Caco-2 (cell line): ENCODE results near the gene GPER1. TPM values are rescaled to one million over a fixed set of nuclear protein-coding genes. Genes with fewer than 3 reads are reported as not detected.

ENCODE experiments used
- BruUV-seq: library from RNA; stranded (reverse); fragments of 400-500 nt; replicated peaks from 2 replicates; lab custom pipeline; 2021; lab: Mats Ljungman, UMichigan
- CTCF ChIA-PET: fragments of 300-600 bp; sonication (Branson Sonifier 250); formaldehyde crosslinking; loops from one replicate; lab custom pipeline; 2022; ENCODE audit warnings: antibody characterized with exemption; lab: Charles Lee
- POLR2A ChIA-PET: fragments of 300-600 bp; sonication (Branson Sonifier 250); formaldehyde crosslinking; loops from one replicate; lab custom pipeline; 2022; ENCODE audit warnings: antibody characterized with exemption; lab: Charles Lee
- DNase-seq, 2 experiments: peaks; one replicate each; pipeline versions ENCODE4 v3.0.0 to v3.0.0-alpha.2; 2020 to 2022
- H3K27me3 ChIP-seq: replicated peaks from 2 replicates; pipeline ENCODE4 v1.6.0; 2011; ENCODE audit warnings: low read length; ENCODE audit not compliant: control insufficient read depth, insufficient read depth
- H3K36me3 ChIP-seq: 2 replicates; pipeline ENCODE4 v1.5.1; 2011; ENCODE audit warnings: low read length; ENCODE audit not compliant: control insufficient read depth, insufficient read depth
- H3K4me1 ChIP-seq: fragments of 250-450 bp; sonication (Bioruptor Pico); 2 replicates; pipeline ENCODE4 v1.5.1; 2020; ENCODE audit warnings: mild to moderate bottlenecking
- H3K4me3 ChIP-seq: 2 replicates; pipeline ENCODE4 v1.5.1; 2011; ENCODE audit warnings: low read depth, mild to moderate bottlenecking, control low read depth, low read length
- H3K9me3 ChIP-seq: fragments of 250-450 bp; sonication (Bioruptor Pico); 2 replicates; pipeline ENCODE4 v1.5.1; 2020; ENCODE audit warnings: mild to moderate bottlenecking, moderate library complexity
- H3K27ac Mint-ChIP-seq: one replicate; pipeline ENCODE4 v1.8.0; 2022; ENCODE audit warnings: mixed read lengths; ENCODE audit not compliant: unreplicated experiment
- H3K27me3 Mint-ChIP-seq: one replicate; pipeline ENCODE4 v1.8.0; 2022; ENCODE audit warnings: mixed read lengths; ENCODE audit not compliant: insufficient read depth, unreplicated experiment
- H3K36me3 Mint-ChIP-seq: one replicate; pipeline ENCODE4 v1.8.0; 2022; ENCODE audit warnings: mild to moderate bottlenecking, mixed read lengths; ENCODE audit not compliant: insufficient read depth, unreplicated experiment
- H3K4me1 Mint-ChIP-seq: one replicate; pipeline ENCODE4 v1.8.0; 2022; ENCODE audit warnings: low read depth, mixed read lengths; ENCODE audit not compliant: unreplicated experiment
- H3K4me3 Mint-ChIP-seq: one replicate; pipeline ENCODE4 v1.8.0; 2022; ENCODE audit warnings: mild to moderate bottlenecking, moderate library complexity, mixed read lengths; ENCODE audit not compliant: unreplicated experiment
- H3K9me3 Mint-ChIP-seq: one replicate; pipeline ENCODE4 v1.8.0; 2022; ENCODE audit warnings: mixed read lengths; ENCODE audit not compliant: unreplicated experiment
- intact Hi-C: fragments of 100-400 bp; cut with micrococcal nuclease; formaldehyde crosslinking; loops from one replicate; pipeline ENCODE4 v1.10.0; 2022; ENCODE audit not compliant: unreplicated experiment
- total RNA-seq: library from RNA; stranded (reverse); gene quantifications from 2 replicates; pipeline ENCODE4 v1.2.3, GENCODE V29; 2022
- TF ChIP-seq, protein P1 (sequence below), 2 experiments: fragments of 200-600 bp in 1 of 2; IDR thresholded peaks; 1 replicate in 1 of 2; 2 replicates in 1 of 2; pipeline versions ENCODE4 v1.5.1 to v1.8.0; 2011 to 2022; ENCODE audit warnings: antibody characterized with exemption in 1 of 2, control low read depth in 1 of 2, inconsistent platforms in 1 of 2, low read depth in 1 of 2, low read length in 1 of 2, mild to moderate bottlenecking in 1 of 2, moderate library complexity in 1 of 2; ENCODE audit not compliant: insufficient read depth in 1 of 2, severe bottlenecking in 1 of 2, unreplicated experiment in 1 of 2

GPER1 gene
- total RNA-seq, 1 experiment from 2014 or later = 0.25 TPM

DNA sequence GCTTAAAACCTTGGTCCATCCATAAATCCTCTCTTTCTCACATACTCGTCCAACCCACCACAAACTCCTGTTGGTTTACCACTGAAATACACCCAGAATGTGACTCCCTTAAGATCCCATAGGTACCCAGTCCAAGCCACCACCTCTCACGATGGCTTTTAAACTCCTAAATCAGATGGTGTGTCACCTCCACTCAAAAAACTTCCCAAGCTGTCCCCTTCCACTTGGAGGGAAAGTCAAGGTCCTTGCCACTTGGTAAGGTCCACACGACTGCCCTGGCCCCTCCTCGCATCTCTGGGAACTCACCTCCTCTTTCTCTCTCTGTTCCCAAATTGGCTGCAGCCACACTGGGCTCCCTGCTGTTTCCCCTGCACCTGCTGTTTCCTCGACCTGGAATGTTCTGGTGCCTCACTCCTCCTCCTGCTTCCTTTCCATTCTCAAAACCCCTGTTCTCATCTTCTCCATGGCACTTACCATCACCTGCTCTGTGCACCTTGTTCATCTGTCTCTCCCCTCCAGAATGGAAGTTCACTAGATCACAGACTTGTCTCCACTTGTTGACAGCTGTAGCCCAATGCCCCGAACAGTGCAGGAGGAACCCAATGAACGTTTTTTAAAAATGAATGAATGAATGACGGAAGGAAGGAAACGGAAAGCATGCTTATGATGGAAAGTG is 49.1 kb downstream of the GPER1 start:
- H3K27me3 ChIP-seq = no peaks in the 10 kb centered on the region
- Mint-ChIP-seq H3K27me3 (no peaks in the 10 kb centered on the region), H3K9me3 (peaks cover 12% of the 10 kb centered on the region), H3K4me1 (peaks cover 12% of the 10 kb centered on the region), H3K36me3 (peaks cover 17% of the 10 kb centered on the region), H3K4me3 (peak overlapping the region; percentile 72), H3K27ac (peak overlapping the region; percentile 96)
- TF ChIP-seq, protein P1, sequence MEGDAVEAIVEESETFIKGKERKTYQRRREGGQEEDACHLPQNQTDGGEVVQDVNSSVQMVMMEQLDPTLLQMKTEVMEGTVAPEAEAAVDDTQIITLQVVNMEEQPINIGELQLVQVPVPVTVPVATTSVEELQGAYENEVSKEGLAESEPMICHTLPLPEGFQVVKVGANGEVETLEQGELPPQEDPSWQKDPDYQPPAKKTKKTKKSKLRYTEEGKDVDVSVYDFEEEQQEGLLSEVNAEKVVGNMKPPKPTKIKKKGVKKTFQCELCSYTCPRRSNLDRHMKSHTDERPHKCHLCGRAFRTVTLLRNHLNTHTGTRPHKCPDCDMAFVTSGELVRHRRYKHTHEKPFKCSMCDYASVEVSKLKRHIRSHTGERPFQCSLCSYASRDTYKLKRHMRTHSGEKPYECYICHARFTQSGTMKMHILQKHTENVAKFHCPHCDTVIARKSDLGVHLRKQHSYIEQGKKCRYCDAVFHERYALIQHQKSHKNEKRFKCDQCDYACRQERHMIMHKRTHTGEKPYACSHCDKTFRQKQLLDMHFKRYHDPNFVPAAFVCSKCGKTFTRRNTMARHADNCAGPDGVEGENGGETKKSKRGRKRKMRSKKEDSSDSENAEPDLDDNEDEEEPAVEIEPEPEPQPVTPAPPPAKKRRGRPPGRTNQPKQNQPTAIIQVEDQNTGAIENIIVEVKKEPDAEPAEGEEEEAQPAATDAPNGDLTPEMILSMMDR (IDR thresholded peaks at IDR 0.05; ENCODE audit: insufficient read depth in 1 of 2, low read depth in 1 of 2, low read length in 1 of 2, severe bottlenecking in 1 of 2, unreplicated experiment in 1 of 2) = no peak
- H3K36me3 ChIP-seq = no peaks in the 10 kb centered on the region
- TSS peak; percentile 67 for BruUV-seq
- peak; percentile 31 to 37 for DNase-seq
- intact Hi-C loops = loop anchor here (5.0 kb wide), 1 partner anchor 160 kb away; the partner anchor contains the start of gene COX19
- peaks cover 4% of the 10 kb centered on the region; the same call in 1 of the 2 replicates for H3K4me1 ChIP-seq
- H3K4me3 ChIP-seq = peak overlapping the region; percentile 98
- ChIA-PET POLR2A (interaction anchor here (0.6 to 0.7 kb wide), 2 partner anchors 13 to 159 kb away, joined by 4 read pairs; no protein-coding TSS in a partner anchor), CTCF (interaction anchor here (0.7 to 1.8 kb wide), 3 partner anchors 20 to 144 kb away, joined by 3 to 14 read pairs (median 6); partner anchors contain the start of gene ZFAND2A)
- no peaks in the 10 kb centered on the region for H3K9me3 ChIP-seq

DNA sequence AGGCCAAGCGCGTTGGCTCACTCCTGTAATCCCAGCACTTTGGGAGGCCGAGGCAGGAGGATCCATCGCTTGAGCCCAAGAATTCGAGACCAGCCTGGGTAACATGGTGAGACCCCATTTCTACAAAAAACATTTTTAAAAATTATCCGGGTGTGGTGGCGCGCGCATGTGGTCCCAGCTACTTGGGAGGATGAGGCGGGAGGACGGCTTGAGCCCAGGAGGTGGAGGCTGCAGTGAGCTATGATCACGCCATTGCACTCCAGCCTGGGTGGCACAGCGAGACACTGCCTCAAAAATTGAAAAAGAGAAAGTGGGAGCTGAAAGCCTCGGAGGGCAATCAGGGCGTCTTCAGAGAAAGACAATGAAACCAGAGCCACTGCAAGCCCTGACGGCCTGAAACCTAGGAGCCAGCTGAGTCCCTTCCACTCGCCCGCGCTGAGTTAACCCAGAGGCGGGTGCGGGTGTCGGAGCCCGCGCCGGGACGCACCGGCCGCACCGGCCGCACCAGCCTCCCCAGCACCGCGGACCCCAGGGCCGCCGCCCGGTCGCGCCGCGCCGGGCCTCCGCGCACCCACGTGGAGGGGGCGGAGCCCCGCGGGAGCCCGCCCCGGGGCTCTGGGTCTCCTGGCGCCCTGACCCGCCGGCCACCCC is 49.7 kb downstream of the GPER1 start:
- ChIA-PET CTCF (interaction anchor here (0.6 to 2.8 kb wide), 8 partner anchors 13 to 329 kb away, joined by 3 to 20 read pairs (median 5); partner anchors contain the start of gene ZFAND2A), POLR2A (interaction anchor here (0.6 to 1.4 kb wide), 11 partner anchors 12 to 1025 kb away, joined by 3 to 12 read pairs (median 4); partner anchors contain the start of gene COX19)
- H3K4me1 Mint-ChIP-seq = peaks cover 11% of the 10 kb centered on the region
- no peaks in the 10 kb centered on the region for H3K27me3 Mint-ChIP-seq
- DNase-seq = peak in 1 of 2 experiments; percentile 26
- H3K9me3 Mint-ChIP-seq = peaks cover 9% of the 10 kb centered on the region
- Histone ChIP-seq H3K4me3 (peak overlapping the region; percentile 98), H3K36me3 (no peaks in the 10 kb centered on the region), H3K9me3 (no peaks in the 10 kb centered on the region), H3K4me1 (peaks cover 4% of the 10 kb centered on the region; the same call in 1 of the 2 replicates), H3K27me3 (no peaks in the 10 kb centered on the region)
- TF ChIP-seq, protein P1 (IDR thresholded peaks at IDR 0.05; ENCODE audit: insufficient read depth in 1 of 2, low read depth in 1 of 2, low read length in 1 of 2, severe bottlenecking in 1 of 2, unreplicated experiment in 1 of 2) = no peak
- peak overlapping the region; percentile 96 for H3K27ac Mint-ChIP-seq
- peak overlapping the region; percentile 72 for H3K4me3 Mint-ChIP-seq
- no TSS peak for BruUV-seq
- H3K36me3 Mint-ChIP-seq = peaks cover 13% of the 10 kb centered on the region
- intact Hi-C loops = loop anchor here (1.0 to 5.0 kb wide), 3 partner anchors 23 to 160 kb away; partner anchors contain the start of genes COX19 and ZFAND2A

- no TSS peak for BruUV-seq
- Histone ChIP-seq H3K27me3 (no peaks in the 10 kb centered on the region), H3K36me3 (no peaks in the 10 kb centered on the region), H3K4me3 (no peak overlapping the region), H3K4me1 (peaks cover 4% of the 10 kb centered on the region; the same call in 1 of the 2 replicates), H3K9me3 (no peaks in the 10 kb centered on the region)
- ChIA-PET CTCF (interaction anchor here (0.7 to 2.8 kb wide), 2 partner anchors 8 to 147 kb away, joined by 4 to 20 read pairs; no protein-coding TSS in a partner anchor), POLR2A (no interaction called here)
- peak in 1 of 2 experiments; percentile 19 for DNase-seq
- Mint-ChIP-seq H3K9me3 (no peaks in the 10 kb centered on the region), H3K27me3 (no peaks in the 10 kb centered on the region), H3K4me1 (peaks cover 11% of the 10 kb centered on the region), H3K27ac (no peak overlapping the region), H3K4me3 (no peak overlapping the region), H3K36me3 (peaks cover 5% of the 10 kb centered on the region)
- intact Hi-C loops = no loop called here
- TF ChIP-seq, protein P1 (IDR thresholded peaks at IDR 0.05; ENCODE audit: insufficient read depth in 1 of 2, low read depth in 1 of 2, low read length in 1 of 2, severe bottlenecking in 1 of 2, unreplicated experiment in 1 of 2) = no peak
Measured at GRCh38 chr7:1140476-1141104, 52.7 kb downstream of the GPER1 start.
